ENCODE data around the gene BLTP2.
"Not testable (repeated sequence)": the region's sequence is repeated elsewhere in the genome, so short reads cannot be mapped to it uniquely, and the experiment has no call there.

The BLTP2 gene

DNA sequence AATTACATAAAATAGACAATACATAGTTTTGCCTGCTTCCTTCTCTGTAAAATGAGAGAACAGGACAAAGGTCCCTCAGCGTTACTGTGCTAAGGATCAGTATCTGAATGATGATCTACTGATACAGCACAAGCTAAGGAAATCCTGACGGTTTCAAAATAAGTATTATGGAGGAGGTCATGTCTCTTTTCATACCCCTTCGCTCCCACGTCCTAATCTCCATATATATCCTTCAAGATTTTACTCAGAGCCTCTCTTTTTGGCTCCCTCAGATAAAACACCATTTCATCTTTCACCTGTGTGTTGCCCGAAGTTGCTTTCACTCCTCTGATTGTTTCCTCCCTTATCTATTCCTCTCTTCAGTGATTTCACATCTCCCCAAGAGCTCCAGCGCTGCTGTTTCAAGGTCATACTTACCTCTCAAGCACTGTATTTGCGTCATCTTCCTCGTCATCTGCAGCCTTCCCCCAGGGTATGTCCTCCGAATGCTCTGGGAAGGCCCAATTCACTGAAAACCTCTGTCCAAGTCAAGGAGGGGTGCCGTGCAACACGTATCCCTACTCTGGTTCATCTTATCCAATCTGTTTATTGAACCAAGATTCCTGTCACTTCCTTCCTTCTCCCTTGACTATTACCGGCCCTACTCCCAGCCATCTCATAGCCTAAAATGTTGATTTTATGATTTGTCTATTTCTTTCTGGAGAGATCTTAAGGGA lies 1.2 kb upstream of the BLTP2 start:
- DNase-seq (ENCODE audit: low spot score): no peak

DNA sequence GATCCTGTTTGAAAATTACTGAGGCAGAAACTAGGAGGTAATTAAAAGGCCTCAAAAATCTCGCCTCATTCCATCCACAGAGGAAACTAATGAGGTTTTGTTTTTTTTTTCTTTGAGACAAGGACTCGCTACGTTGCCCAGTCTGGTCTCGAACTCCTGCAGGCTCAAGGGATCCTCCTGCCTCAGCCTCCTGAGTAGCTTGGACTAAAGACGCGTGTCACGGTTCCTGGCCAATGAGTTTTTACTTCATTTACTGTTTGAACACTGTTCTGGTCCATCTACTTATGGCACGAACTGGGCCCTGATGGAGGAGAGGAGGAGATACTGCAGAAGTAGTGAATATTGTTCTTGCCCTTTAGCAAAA lies 600 bp upstream of the BLTP2 start:
- no peak for DNase-seq (ENCODE audit: low spot score)

DNA sequence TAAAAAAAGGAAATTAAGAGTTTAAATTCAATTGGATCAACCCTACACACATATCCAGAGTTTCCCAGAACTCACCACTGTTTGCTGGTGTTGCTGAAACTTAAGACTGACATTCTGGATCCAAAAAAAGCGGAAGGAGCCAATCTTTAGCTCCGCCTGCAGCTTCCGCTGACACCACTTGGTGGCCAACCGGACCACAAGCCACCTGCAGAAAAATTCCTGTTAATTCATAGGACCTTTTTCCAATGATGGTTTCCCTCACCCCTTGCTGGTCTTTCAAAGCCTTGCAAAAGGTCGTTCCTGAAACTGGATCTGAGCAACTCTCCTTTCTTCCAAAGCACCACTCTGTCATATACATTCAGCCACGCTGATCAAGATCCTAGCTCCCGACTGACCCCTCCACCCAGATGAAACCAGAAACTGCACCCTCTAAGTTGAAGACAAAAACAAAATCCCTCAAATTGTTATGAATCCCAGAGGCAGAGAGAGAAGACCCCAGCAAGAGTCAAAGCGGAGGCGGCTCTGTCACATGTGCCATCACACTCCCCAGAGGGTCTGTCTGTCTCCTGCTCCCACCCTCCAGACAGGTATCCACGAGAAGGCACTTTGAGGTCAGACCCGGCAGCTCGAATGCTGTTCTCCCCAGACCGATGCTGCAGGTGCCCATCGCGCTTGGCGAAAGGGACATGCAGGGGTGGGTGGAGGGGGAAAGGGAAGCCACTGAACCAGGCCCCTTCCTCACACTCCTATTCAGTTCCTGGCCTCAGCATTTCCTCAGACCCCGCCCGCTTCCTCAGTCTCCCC lies 773 bp downstream of the BLTP2 start:
- DNase-seq (ENCODE audit: low spot score): peak; percentile 83

DNA sequence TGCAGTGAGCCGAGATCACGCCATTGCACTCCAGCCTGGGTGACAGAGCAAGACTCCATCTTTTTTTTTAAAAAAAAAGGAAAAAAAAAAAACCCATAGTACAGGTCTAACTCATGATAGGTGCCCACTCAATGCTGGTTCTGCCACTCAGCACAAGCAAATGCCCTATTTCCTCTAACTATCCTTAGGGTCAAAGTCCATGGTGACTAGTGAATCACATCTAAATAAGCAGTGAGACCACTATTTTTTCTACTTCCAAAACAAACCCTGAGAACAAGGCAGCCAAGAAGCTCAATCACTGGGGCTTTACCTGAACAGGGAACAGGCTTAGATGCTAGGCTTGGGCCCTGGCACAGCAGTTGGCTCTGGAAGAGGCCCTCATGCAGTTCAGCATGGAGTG lies 3.4 kb downstream of the BLTP2 start:
- no peak for DNase-seq (ENCODE audit: low spot score)

DNA sequence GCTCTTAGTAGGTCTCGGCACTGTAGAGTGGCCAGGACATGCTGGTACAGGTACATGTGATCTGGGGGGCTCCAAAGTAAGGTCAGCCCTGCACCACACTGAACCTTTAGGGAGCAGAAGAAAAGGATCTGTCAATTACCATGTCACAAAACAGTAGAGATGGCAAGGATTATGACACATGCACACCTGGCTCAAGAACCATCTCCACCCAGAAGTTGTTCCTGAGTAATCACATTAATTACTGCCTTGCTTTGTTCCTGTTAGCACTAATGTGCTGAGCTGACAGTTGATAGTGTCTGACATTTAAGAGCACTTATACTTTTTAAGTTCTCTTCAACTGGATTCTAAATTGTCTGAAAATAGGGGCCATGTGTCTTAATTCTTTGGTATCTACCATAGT lies 9.5 kb downstream of the BLTP2 start:
- DNase-seq (ENCODE audit: low spot score): no peak

DNA sequence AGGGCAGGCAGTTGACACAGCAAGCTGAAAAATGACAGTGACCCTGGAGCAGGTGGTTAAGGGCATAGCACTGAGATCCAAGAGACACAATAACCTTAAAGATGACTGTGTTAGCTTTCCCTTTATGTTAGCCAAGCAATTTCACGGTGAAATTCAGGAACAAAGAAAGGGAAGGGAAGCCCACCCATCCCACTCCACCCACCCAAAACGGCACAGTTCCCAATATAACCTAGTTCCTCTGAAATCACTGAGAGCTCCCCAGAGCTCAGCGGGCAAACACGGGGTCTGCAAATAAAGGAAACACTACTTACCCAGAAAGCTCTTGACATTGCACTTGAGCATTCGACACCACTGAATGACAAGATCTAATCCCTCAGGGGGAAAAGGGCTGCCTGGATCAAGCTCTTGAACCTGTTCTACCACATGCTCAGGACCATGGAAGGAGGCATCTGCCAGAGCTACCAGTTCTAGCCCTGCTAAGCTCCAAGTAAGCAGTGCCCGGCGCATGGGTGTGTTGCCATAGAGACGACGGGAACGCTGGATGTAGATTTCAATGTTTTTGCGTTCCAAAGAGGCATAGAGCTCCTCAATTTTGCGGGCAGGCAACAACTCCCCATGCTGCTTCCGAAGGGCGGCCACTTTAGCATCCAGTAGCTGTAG lies 10.6 kb downstream of the BLTP2 start:
- no peak for DNase-seq (ENCODE audit: low spot score)

DNA sequence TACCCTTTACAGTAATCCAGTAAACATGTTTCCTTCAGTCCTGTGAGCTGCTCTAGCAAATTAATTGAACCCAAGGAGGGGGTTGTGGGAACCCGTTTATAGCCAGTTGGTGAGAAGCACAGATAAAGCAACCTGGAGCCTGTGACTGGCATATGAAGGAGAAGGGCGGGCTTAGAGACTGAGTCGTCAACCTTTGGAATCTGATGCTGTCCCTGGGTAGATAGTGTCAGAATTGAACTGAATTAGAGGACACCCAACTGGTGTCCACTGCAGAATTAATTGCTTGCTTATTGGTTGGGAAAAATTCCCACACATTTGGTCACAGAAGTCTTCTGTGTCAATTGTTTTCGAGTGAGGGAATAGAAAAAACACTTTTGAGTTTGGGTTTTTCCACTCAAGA lies 18.1 kb downstream of the BLTP2 start:
- DNase-seq (ENCODE audit: low spot score): no peak

DNA sequence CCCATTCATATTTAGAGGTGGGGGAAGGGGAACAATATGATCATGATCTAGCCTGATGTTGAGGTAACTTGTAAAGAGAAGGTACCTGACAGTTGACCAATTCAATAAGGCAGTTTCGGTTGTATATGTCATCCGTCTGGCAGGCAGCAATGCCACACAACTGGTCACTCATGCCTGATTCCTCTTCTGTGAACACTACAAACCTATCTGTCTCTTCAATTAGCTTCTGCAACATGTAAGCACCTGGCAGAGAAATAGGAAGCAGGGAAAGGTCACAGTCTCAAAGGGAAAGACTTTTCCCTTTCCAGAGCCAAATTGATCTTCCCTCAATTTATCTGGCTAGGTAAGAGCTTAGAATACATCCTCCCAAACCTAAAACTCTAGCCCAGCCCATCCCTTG lies 20.8 kb downstream of the BLTP2 start:
- no peak for DNase-seq (ENCODE audit: low spot score)

DNA sequence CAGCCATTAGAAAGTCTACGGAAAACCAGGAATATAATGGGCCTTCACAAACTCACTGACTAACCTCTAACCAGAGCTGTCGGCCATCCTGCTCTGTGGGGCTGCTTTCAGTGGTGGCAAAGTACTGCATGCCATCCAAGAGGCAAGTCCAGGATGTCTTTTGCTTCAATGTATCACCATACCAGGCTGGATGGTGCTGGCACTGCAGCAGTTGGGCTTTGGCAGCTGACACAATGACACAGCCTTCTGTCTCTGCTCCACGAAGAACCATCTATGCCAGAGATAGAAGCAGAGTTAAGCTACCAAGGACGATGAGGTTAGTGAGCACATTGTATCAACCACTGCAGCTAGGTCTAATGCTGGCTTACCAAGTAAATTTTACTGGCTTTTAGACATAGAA lies 21.3 kb downstream of the BLTP2 start:
- no peak for DNase-seq (ENCODE audit: low spot score)

DNA sequence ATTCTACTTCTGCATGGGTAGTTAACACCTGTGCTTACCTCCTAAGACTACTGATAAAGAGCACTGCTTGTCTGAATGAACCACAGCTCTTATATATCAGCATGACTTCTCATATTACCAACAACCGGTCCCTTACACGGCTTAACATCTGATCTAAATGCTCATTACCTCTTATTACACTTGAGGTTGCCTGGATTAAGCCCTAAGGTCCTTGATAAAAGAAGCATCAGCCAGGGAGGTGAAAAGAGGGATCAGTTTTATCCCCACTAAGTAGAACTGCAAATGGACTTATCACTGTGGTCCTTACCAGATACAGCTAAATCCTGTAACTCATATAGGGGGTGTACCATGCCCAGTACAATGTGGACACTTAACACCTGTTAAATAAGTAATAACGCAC lies 22.8 kb downstream of the BLTP2 start:
- DNase-seq (ENCODE audit: low spot score): no peak

DNA sequence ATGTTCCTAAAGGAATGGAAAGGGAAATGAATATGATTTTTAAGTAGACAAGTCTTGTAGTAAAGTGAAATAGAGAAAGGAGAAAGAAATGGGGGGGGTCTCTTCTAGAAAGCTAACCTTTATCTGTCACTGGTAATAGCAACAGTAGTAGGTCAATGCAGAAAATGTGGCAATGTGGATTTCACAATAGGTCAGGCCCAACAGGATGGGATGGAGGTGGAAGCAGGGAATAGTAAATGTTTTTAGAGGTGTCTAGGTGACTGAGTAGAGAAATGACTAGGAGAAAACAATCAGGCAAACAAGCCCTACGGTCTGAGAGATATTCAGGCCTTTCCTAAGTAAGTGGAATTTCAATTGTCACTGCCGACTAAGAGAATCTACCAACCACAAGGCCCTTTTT lies 24.9 kb downstream of the BLTP2 start:
- no peak for DNase-seq (ENCODE audit: low spot score)

DNA sequence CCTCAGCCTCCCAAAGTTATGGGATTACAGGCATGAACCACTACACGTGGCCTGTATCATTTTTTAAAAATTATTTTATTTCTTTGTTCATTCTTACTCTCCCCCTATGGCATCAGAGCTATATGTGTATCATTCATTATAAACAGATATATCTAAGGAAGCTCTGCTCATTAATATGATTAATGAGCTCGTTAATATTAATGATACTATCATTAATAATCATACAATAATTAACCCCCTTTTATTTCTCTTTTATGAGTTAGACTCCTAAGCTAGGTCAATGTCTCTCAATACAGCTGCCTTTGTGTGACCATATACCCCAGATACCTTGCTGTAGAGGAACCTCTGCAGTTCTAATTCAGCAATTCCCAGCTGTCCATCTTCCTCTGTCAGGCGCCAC lies 26.5 kb downstream of the BLTP2 start:
- no peak for DNase-seq (ENCODE audit: low spot score)

DNA sequence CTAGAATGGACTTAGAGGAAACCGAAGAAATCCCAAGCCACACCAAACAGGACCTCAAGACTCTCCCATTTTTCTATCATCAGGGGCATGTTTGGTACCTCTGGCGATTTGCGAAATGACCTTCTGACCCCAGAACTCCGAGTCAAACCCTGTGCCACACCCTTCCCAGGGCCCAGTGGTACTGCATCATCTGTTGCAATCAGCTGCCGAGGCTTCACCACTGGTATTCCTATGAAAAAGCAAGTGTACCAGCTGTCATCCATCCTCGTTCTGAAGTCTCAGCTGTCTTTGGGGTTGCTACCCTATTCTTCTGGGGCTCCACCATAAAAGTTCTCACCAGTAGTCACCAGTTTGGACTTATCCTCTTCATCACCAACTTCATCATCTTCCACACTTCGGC lies 28.7 kb downstream of the BLTP2 start:
- no peak for DNase-seq (ENCODE audit: low spot score)

DNA sequence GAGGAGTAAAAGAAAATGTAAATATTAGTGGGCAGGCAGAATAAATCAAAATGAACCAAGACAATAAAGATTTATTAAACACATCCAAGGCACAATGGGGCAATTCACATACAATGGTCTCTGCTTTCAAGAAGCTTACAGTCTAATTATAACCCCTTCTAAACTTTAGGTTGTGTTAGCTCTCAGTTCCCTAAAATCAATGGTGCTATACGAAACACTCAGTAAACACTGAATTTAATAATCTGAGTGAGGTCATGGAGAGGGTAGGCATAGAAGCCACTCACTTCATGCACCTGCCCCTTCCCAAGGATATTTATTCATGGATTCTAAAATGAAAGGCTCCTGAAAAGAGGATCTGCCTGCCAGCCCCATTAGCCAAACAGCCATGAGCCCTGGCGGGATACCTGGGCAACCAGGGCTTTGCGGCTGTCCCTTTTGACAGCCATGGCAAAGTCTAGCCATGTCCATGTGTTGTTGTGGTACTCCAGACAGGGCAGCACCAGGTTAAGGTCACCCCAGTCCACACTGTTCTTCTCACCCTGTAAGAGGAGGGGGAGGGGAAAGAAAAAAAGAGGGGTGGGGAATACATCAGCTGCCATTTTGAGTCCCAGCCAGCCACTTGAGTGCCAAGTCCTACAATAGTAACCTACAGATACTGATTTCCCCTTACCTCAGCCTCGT lies 29.6 kb downstream of the BLTP2 start:
- DNase-seq (ENCODE audit: low spot score): no peak

DNA sequence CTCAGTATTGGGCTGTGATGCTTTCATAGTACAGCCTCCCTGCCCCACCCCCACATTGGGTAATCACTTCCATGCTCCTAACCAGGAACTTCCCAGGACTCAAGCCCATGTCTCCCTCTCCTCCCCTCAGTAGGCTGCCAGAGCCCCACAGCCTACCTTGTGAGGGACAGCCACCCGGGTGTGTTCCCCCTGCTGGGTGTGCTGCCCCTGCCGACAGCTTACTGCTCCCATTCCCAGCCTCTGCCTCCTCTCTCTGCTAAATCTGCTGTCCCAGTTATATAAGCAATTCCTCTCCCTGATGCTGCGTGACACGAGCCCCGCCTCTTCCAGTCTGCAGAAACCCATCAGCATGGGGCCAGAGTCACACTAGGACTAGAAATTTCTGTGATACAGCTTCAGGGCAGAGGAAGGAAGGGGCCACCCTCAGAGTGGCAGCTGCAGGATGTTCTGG lies 31.0 kb downstream of the BLTP2 start, which contains the start of gene RSKR:
RSKR (minus strand) TSS at position 255 of the 451 bp plus-strand sequence; CDS start at position 231, 24 bp downstream.
- DNase-seq (ENCODE audit: low spot score): no peak

DNA sequence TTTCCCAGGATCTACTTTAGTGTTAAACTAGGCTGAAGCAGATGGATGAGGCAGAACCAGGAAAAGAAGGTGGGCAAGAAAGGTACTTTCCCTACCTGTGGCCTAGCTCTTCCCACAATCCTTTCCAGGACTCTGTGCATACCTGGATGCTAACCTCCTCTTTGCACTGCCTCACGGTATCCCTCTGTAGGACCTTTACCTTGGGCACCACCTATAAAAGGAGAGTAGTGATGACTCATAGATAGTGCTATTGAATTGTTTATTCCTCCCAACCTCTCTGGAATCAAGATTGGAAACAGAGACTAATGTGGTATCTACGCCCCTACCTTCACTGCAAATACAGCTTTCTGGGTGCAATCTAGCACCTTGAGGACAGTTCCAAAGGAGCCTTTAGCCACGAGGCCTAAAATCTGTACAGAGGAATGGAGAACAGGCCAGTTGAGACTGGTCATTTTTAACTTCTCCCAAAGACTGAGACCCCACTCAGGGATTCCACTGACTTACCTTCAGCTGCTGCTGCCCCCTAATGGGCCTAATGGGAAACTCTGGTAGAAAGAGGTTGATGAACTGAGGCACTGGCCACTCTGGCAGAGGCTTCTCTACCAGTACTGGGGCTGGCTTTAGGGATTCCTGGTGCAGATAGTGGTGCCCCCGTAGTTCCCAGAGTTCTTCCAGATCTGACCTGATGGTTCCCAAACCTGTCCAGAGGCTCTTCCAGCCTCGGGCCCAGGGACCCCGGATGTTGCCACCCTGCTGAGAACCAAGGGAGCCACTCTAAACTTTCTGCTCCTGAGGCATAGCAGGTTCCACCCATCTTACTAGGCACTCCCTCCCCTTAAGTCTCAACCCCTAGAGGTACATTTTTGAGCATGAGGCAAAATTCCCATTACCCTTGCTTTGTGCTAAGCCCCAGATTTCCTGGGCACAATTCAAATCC lies 31.8 kb downstream of the BLTP2 start:
- DNase-seq (ENCODE audit: low spot score): peak; percentile 18

DNA sequence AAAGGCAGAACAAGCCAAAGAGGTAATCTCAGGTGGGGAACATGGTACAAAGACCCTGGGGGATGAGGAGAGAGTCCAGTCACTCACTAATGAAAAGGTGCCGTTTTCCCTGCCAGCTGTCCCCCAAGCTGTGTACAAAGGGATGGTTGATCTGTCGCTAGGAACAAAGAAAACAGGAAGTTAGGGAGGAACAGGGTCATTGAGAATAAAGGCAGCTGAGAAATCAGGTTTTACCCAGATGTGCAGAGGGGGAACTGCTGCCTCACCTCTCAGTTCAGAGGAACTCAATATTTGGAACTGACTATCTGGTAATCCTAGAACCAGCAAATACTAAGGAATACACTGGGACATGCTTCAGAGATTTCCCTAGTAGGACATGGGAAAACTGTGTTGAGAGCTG lies 32.4 kb downstream of the BLTP2 start:
- no peak for DNase-seq (ENCODE audit: low spot score)

DNA sequence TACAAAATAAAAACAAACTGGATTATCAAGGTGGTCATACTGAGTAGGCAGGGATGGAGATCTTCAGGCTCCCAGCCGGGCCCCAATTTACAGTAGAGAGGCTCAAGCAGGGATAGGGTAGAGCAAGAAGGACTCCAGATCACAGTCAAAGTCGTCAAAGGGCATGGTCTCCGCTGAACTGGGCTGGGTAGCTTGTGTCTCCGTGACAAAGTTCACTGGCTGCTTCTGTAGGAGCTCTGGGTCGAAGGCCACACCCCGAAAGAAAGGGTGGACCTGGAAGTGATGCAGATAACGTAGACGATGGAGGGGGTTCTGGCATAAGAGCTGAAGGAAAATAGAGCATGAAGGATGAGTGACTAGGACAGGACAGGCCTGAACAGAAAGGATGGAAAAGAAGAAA lies 34.6 kb downstream of the BLTP2 start:
- no peak for DNase-seq (ENCODE audit: low spot score)

DNA sequence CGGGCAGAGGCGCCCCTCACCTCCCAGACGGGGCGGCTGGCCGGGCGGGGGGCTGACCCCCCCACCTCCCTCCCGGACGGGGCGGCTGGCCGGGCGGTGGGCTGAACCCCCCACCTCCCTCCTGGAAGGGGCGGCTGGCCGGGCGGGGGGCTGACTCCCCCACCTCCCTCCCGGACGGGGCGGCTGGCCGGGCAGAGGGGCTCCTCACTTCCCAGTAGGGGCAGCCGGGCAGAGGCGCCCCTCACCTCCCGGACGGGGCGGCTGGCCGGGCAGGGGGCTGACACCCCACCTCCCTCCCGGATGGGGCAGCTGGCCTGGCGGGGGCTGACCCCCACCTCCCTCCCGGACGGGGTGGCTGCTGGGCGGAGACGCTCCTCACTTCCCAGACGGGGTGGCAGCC lies 40.9 kb downstream of the BLTP2 start:
- not testable (repeated sequence) for DNase-seq (ENCODE audit: low spot score)

DNA sequence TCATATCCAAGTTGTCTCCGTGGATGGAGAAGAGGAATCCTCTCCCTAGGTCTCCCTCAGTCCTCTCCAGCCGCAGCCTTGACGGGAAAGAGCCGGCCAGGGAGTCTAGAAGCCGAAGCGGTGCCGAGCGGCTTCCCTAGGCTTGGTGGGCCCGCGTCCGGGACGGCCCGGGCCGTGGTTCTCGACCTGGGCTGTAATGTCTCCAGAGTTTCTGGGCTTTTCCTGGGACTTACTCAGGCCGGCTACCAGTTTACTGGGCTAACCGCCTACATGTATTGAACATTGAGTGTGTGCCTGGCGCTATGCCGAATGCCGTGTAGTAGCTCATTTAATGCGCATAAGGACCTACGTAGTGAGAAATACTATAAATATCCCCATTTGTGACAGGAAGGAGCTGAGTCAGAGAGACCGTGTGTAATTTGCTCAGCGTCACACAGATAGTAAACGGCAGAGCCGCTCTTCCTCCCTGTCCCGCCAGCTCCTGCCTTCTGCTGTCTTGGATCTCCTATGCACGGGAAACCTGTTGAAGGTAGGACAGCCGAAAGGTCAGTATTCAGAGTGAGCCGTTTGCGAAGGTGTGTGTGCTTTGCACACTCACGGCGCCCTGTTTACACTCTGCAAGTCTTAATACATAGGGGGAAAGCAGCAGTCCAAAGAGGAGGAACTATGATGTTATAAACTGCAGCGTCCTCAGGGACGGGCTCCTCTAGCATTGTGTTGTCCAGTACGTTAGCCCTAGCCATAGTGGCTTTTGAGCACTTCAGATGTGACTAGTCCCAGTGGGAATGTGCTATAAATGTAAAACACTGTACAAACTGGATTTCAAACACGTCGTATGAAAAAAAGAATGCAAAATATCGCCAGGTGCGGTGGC lies 45.4 kb downstream of the BLTP2 start:
- DNase-seq (ENCODE audit: low spot score): peak; percentile 100
